CMK (cell line): ENCODE data around the gene OGA.
A peak's percentile ranks its signal among the peaks of the same experiment; 100 is the strongest.
"Not testable (repeated sequence)": the region's sequence is repeated elsewhere in the genome, so short reads cannot be mapped to it uniquely, and the experiment has no call there.

Experiments
- DNase-seq: peaks from one replicate; pipeline ENCODE4 v3.0.0-alpha.2; 2010; ENCODE audit warnings: low read depth

OGA gene

GRCh38 chr10:101797403-101798059 lies 20.7 kb downstream of the OGA start:
- DNase-seq, result no peak

- no peak for DNase-seq
These were observed 24.7 kb downstream of the OGA start for GRCh38 chr10:101793526-101793925.

GRCh38 chr10:101789686-101790085 lies 28.6 kb downstream of the OGA start:
- no peak for DNase-seq

GRCh38 chr10:101789231-101789630 lies 29.0 kb downstream of the OGA start:
- DNase-seq, result not testable (repeated sequence)

GRCh38 chr10:101785801-101786200 lies 32.4 kb downstream of the OGA start:
- no peak for DNase-seq

GRCh38 chr10:101784558-101784957 lies 33.7 kb downstream of the OGA start:
- no peak for DNase-seq

- DNase-seq, result no peak
These were observed 34.5 kb downstream of the OGA start for GRCh38 chr10:101783736-101784118.

- peak; percentile 59 for DNase-seq
These were observed 35.2 kb downstream of the OGA start, which contains the start of gene NPM3 for GRCh38 chr10:101782811-101783735. NPM3 (minus strand) TSS chr10:101783446; CDS start chr10:101783390, 56 bp downstream.

GRCh38 chr10:101781984-101782810 lies 36.0 kb downstream of the OGA start:
- DNase-seq, result no peak

- DNase-seq, result no peak
These were observed 36.6 kb downstream of the OGA start for GRCh38 chr10:101781655-101781983.

GRCh38 chr10:101780818-101781654 lies 37.2 kb downstream of the OGA start:
- DNase-seq, result peak; percentile 49

- DNase-seq, result no peak
These were observed 37.9 kb downstream of the OGA start for GRCh38 chr10:101780187-101780817.

GRCh38 chr10:101779544-101780186 lies 38.6 kb downstream of the OGA start:
- no peak for DNase-seq

GRCh38 chr10:101778781-101779543 lies 39.3 kb downstream of the OGA start:
- DNase-seq, result no peak

- DNase-seq, result no peak
These were observed 40.0 kb downstream of the OGA start for GRCh38 chr10:101778151-101778780.

- DNase-seq, result no peak
These were observed 40.6 kb downstream of the OGA start for GRCh38 chr10:101777619-101778145.

- no peak for DNase-seq
These were observed 42.0 kb downstream of the OGA start for GRCh38 chr10:101776161-101776817.
